ENCODE results near the gene ADGRV1. TPM values are rescaled to one million over a fixed set of nuclear protein-coding genes. Genes with fewer than 3 reads are reported as not detected.

The ADGRV1 gene
- total RNA-seq, 1 experiment from 2014 or later: 64.8 TPM

DNA sequence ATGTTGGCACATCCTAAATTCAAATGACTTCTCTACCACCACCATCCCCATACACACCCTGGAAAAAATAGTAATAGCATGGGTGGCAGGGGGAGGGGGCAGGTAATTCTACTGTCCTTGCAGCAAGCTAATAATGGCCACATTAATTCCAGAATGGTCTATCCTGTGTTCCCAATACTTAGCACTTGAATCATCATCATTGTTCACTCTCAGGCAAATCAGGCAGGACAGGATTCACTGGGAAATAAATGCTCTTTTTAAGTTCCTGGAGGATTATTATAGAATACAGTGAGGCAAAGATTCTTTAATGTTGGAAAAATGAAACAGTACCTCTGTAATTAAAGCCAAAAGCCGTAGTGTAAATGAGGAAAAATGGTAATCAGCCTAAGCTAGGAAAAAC, 570.0 kb downstream of the ADGRV1 start:
- no peak overlapping the region for H2BK5ac ChIP-seq (ENCODE audit: insufficient read length, low read length)
- H3K79me1 ChIP-seq (ENCODE audit: insufficient read depth, low read depth, low read length, poor library complexity, severe bottlenecking): no peaks in the 10 kb centered on the region
- no peaks in the 10 kb centered on the region for H3K9me3 ChIP-seq (ENCODE audit: control insufficient read depth, low read depth, low read length)
- H3K27me3 Mint-ChIP-seq (ENCODE audit: low read depth): no peaks in the 10 kb centered on the region
- H4K8ac ChIP-seq (replicated peaks; ENCODE audit: insufficient read length, low read depth, low read length): no peak overlapping the region
- no peak overlapping the region for H3K18ac ChIP-seq (ENCODE audit: insufficient read length, low read depth, low read length)
- no peak overlapping the region for H2AFZ ChIP-seq (ENCODE audit: low read length)
- H2BK20ac ChIP-seq (ENCODE audit: low read depth, low read length, poor library complexity, severe bottlenecking): no peak overlapping the region
- no peaks in the 10 kb centered on the region for H4K20me1 ChIP-seq (ENCODE audit: control insufficient read depth, insufficient read depth, insufficient read length)
- H3K4me1 Mint-ChIP-seq: peaks cover 0 to 7% of the 10 kb centered on the region in 2 experiments; a peak in 2 of 4 replicates
- no CpG with 5 or more reads among the region's 1 CpG for WGBS (ENCODE audit: extremely low coverage, insufficient read length, low lambda C conversion rate)
- H3K36me3 Mint-ChIP-seq (ENCODE audit: insufficient read depth in 1 of 3, low read depth in 3 of 3): peaks cover 0 to 4% (median 0%) of the 10 kb centered on the region in 3 experiments; a peak in 2 of 7 replicates
- no peak overlapping the region for H2BK120ac ChIP-seq (ENCODE audit: low read depth, low read length, poor library complexity, severe bottlenecking)
- H4K91ac ChIP-seq (ENCODE audit: insufficient read length, low read depth, low read length): no peak overlapping the region
- H3K4me3 Mint-ChIP-seq: no peak overlapping the region
- H3K14ac ChIP-seq (ENCODE audit: insufficient read depth, low read length): no peak overlapping the region
- H3K9me3 Mint-ChIP-seq: no peaks in the 10 kb centered on the region
- no peak overlapping the region; a peak in 1 of 7 replicates for H3K27ac Mint-ChIP-seq
- H3K27me3 ChIP-seq (ENCODE audit: insufficient read depth, low read length): no peaks in the 10 kb centered on the region
- no peaks in the 10 kb centered on the region for H3K79me2 ChIP-seq (ENCODE audit: insufficient read depth, low read length)
- no peak overlapping the region for H3K4me2 ChIP-seq (ENCODE audit: insufficient read depth, insufficient read length, low read length)
- no peaks in the 10 kb centered on the region for H3K23me2 ChIP-seq (ENCODE audit: insufficient read length, low read depth, low read length, poor library complexity, severe bottlenecking)
- no peak overlapping the region for H3K9ac ChIP-seq (ENCODE audit: extremely low read depth, insufficient read length, low read length)
- no peak for DNase-seq
- H3K27ac ChIP-seq (ENCODE audit: insufficient read length, low read depth, low read length): no peak overlapping the region
- TF ChIP-seq, protein P1, sequence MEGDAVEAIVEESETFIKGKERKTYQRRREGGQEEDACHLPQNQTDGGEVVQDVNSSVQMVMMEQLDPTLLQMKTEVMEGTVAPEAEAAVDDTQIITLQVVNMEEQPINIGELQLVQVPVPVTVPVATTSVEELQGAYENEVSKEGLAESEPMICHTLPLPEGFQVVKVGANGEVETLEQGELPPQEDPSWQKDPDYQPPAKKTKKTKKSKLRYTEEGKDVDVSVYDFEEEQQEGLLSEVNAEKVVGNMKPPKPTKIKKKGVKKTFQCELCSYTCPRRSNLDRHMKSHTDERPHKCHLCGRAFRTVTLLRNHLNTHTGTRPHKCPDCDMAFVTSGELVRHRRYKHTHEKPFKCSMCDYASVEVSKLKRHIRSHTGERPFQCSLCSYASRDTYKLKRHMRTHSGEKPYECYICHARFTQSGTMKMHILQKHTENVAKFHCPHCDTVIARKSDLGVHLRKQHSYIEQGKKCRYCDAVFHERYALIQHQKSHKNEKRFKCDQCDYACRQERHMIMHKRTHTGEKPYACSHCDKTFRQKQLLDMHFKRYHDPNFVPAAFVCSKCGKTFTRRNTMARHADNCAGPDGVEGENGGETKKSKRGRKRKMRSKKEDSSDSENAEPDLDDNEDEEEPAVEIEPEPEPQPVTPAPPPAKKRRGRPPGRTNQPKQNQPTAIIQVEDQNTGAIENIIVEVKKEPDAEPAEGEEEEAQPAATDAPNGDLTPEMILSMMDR (conservative IDR thresholded peaks at IDR 0.05): no peak
- H4K5ac ChIP-seq (ENCODE audit: insufficient read length, low read depth, low read length): no peak overlapping the region
- H2AK5ac ChIP-seq (ENCODE audit: insufficient read length, low read length): no peak overlapping the region
- H3K56ac ChIP-seq (ENCODE audit: insufficient read length, low read depth, low read length): no peak overlapping the region
- no peak overlapping the region for H2BK15ac ChIP-seq (ENCODE audit: low read depth, low read length)
- no peak overlapping the region for H3K23ac ChIP-seq (ENCODE audit: insufficient read length, low read depth, low read length)
- no peak overlapping the region for H3T11ph ChIP-seq (ENCODE audit: low read length)
- H3K4ac ChIP-seq (ENCODE audit: low read depth, low read length): no peak overlapping the region
- no peaks in the 10 kb centered on the region for H3K4me1 ChIP-seq (ENCODE audit: insufficient read depth, low read length)
- H2BK12ac ChIP-seq (ENCODE audit: insufficient read length, low read depth, low read length): no peak overlapping the region

Measured in H9 (cell line).